ENCODE data around the gene TPT1.

The TPT1 gene

GRCh38 chr13:45365558-45365885, 24.5 kb upstream of the TPT1 start (continued):
- TF ChIP-seq POU6F1 (CRISPR knock-in tag; IDR thresholded peaks at IDR 0.05; ENCODE audit: borderline replicate concordance, low read depth): no peak

- TF ChIP-seq OSR1 (CRISPR knock-in tag; IDR thresholded peaks at IDR 0.05) (no peak), CREB5 (CRISPR knock-in tag; IDR thresholded peaks at IDR 0.05; ENCODE audit: low read depth) (no peak), ZNF70 (CRISPR knock-in tag; IDR thresholded peaks at IDR 0.05) (no peak), ZFP3 (CRISPR knock-in tag; IDR thresholded peaks at IDR 0.05) (no peak), BACH2 (CRISPR knock-in tag; IDR thresholded peaks at IDR 0.05; ENCODE audit: borderline replicate concordance) (no peak), CSRNP3 (CRISPR knock-in tag; IDR thresholded peaks at IDR 0.05) (no peak), CSDC2 (CRISPR knock-in tag; IDR thresholded peaks at IDR 0.05) (no peak), ZNF565 (CRISPR knock-in tag; conservative IDR thresholded peaks at IDR 0.05; ENCODE audit: low read depth) (no peak), TOX (CRISPR knock-in tag; IDR thresholded peaks at IDR 0.05; ENCODE audit: borderline replicate concordance) (no peak), TCF4 (CRISPR knock-in tag; IDR thresholded peaks at IDR 0.05; ENCODE audit: borderline replicate concordance) (no peak), POU6F1 (CRISPR knock-in tag; IDR thresholded peaks at IDR 0.05; ENCODE audit: borderline replicate concordance, low read depth) (no peak), ZFP30 (CRISPR knock-in tag; IDR thresholded peaks at IDR 0.05) (no peak), TSHZ2 (CRISPR knock-in tag; IDR thresholded peaks at IDR 0.05) (no peak), ISL1 (CRISPR knock-in tag; IDR thresholded peaks at IDR 0.05) (no peak), GLIS3 (CRISPR knock-in tag; IDR thresholded peaks at IDR 0.05) (no peak)
- no peak for ATAC-seq
Measured at GRCh38 chr13:45364876-45365557, 24.0 kb upstream of the TPT1 start.

- no peak for ATAC-seq
- TF ChIP-seq ZFP30 (CRISPR knock-in tag; IDR thresholded peaks at IDR 0.05) (no peak), PPARA (CRISPR knock-in tag; IDR thresholded peaks at IDR 0.05; ENCODE audit: borderline replicate concordance) (no peak), PATZ1 (CRISPR knock-in tag; IDR thresholded peaks at IDR 0.05; ENCODE audit: borderline replicate concordance) (no peak), CSRNP3 (CRISPR knock-in tag; IDR thresholded peaks at IDR 0.05) (no peak), ARNTL (CRISPR knock-in tag; IDR thresholded peaks at IDR 0.05; ENCODE audit: borderline replicate concordance, low read depth) (no peak), TOX (CRISPR knock-in tag; IDR thresholded peaks at IDR 0.05; ENCODE audit: borderline replicate concordance) (no peak), ZNF8 (CRISPR knock-in tag; IDR thresholded peaks at IDR 0.05) (no peak), RARB (CRISPR knock-in tag; IDR thresholded peaks at IDR 0.05) (no peak), BACH2 (CRISPR knock-in tag; IDR thresholded peaks at IDR 0.05; ENCODE audit: borderline replicate concordance) (no peak), ISL1 (CRISPR knock-in tag; IDR thresholded peaks at IDR 0.05) (no peak), ZNF565 (CRISPR knock-in tag; conservative IDR thresholded peaks at IDR 0.05; ENCODE audit: low read depth) (no peak), ZNF70 (CRISPR knock-in tag; IDR thresholded peaks at IDR 0.05) (no peak), OSR1 (CRISPR knock-in tag; IDR thresholded peaks at IDR 0.05) (no peak), TSHZ2 (CRISPR knock-in tag; IDR thresholded peaks at IDR 0.05) (no peak)
Measured at GRCh38 chr13:45362939-45363338, 22.0 kb upstream of the TPT1 start.

All from SK-N-SH treated with all-trans-retinoic acid at 6 μM for 48 hours (cell line).